MM.1S (cell line): ENCODE data around the gene REX1BD.

Experiments
- DNase-seq: peaks from one replicate; pipeline ENCODE4 v3.0.0-alpha.2; 2015
- H2AFZ ChIP-seq: fragments of 300-600 bp; sonication (generic); 2 replicates; pipeline ENCODE4 v1.6.0; 2016; ENCODE audit warnings: antibody characterized with exemption, low read length
- H3F3A ChIP-seq: fragments of 300-600 bp; sonication (generic); 2 replicates; pipeline ENCODE4 v1.6.1; 2016; ENCODE audit warnings: mild to moderate bottlenecking, antibody characterized with exemption, low read length, moderate library complexity, mixed read lengths; ENCODE audit not compliant: insufficient read depth
- H3K27ac ChIP-seq: fragments of 300-600 bp; sonication (generic); 2 replicates; pipeline ENCODE4 v1.5.1; 2016; ENCODE audit warnings: mild to moderate bottlenecking, low read length
- H3K27me3 ChIP-seq: fragments of 300-600 bp; sonication (generic); replicated peaks from 2 replicates; pipeline ENCODE4 v1.6.0; 2016; ENCODE audit warnings: low read length; ENCODE audit not compliant: insufficient read depth
- H3K36me3 ChIP-seq: fragments of 300-600 bp; sonication (generic); replicated peaks from 2 replicates; pipeline ENCODE4 v1.6.1; 2016; ENCODE audit warnings: mild to moderate bottlenecking, low read length, mixed read lengths; ENCODE audit not compliant: insufficient read depth
- H3K4me1 ChIP-seq: fragments of 300-600 bp; sonication (generic); 2 replicates; pipeline ENCODE4 v1.6.1; 2016; ENCODE audit warnings: low read length, mixed read lengths
- H3K4me2 ChIP-seq: fragments of 300-600 bp; sonication (generic); 2 replicates; pipeline ENCODE4 v1.6.0; 2016; ENCODE audit warnings: low read depth, low read length
- H3K4me3 ChIP-seq: fragments of 300-600 bp; sonication (generic); 2 replicates; pipeline ENCODE4 v1.5.1; 2016; ENCODE audit warnings: low read length, mixed read lengths
- H3K79me2 ChIP-seq: fragments of 300-600 bp; sonication (generic); 2 replicates; pipeline ENCODE4 v1.6.1; 2016; ENCODE audit warnings: mixed run types, low read length, mixed read lengths
- H3K9ac ChIP-seq: fragments of 300-600 bp; sonication (generic); 2 replicates; pipeline ENCODE4 v1.6.1; 2016; ENCODE audit warnings: low read length, mixed read lengths
- H3K9me2 ChIP-seq: fragments of 300-600 bp; sonication (generic); replicated peaks from 2 replicates; pipeline ENCODE4 v1.6.1; 2016; ENCODE audit warnings: mild to moderate bottlenecking, low read length, mixed read lengths; ENCODE audit not compliant: insufficient read depth
- H3K9me3 ChIP-seq: fragments of 300-600 bp; sonication (generic); replicated peaks from 2 replicates; pipeline ENCODE4 v1.6.1; 2016; ENCODE audit warnings: mild to moderate bottlenecking, low read length, mixed read lengths; ENCODE audit not compliant: insufficient read depth
- H4K20me1 ChIP-seq: fragments of 300-600 bp; sonication (generic); 2 replicates; pipeline ENCODE4 v1.6.1; 2016; ENCODE audit warnings: mild to moderate bottlenecking, low read length, moderate library complexity, mixed read lengths; ENCODE audit not compliant: insufficient read depth
- CTCF ChIP-seq: fragments of 300-600 bp; sonication (generic); IDR thresholded peaks from 2 replicates; pipeline ENCODE4 v1.5.1; 2016; ENCODE audit warnings: antibody characterized with exemption, low read length, mixed read lengths
- EZH2 ChIP-seq: fragments of 300-600 bp; sonication (generic); optimal IDR thresholded peaks from 2 replicates; pipeline ENCODE3; 2017; ENCODE audit warnings: low read depth, mild to moderate bottlenecking, antibody characterized with exemption, low read length, mixed read lengths
- EZH2phosphoT487 ChIP-seq: fragments of 300-600 bp; sonication (generic); IDR thresholded peaks from 2 replicates; pipeline ENCODE4 v1.6.1; 2018; ENCODE audit warnings: antibody characterized with exemption, low read length

REX1BD gene

GRCh38 chr19:18562086-18562485 lies 26.5 kb upstream of the REX1BD start:
- Histone ChIP-seq H2AFZ (no peak overlapping the region), H3K9ac (no peak overlapping the region), H3K9me2 (no peaks in the 10 kb centered on the region), H3K4me3 (no peak overlapping the region), H3K27ac (no peak overlapping the region), H3K36me3 (no peaks in the 10 kb centered on the region), H3K27me3 (no peaks in the 10 kb centered on the region), H3K4me1 (0 out of 2 replicates have a peak, but pooled peaks cover 3% of the 10 kb centered on the region), H3K79me2 (peaks cover 31% of the 10 kb centered on the region), H3F3A (peaks cover 15% of the 10 kb centered on the region), H3K9me3 (no peaks in the 10 kb centered on the region), H3K4me2 (no peak overlapping the region), H4K20me1 (no peaks in the 10 kb centered on the region)
- TF ChIP-seq CTCF (no peak), EZH2phosphoT487 (no peak), EZH2 (no peak)
- no peak for DNase-seq

GRCh38 chr19:18566953-18567352 lies 21.6 kb upstream of the REX1BD start:
- Histone ChIP-seq H3K79me2 (peaks cover 3% of the 10 kb centered on the region), H3K27ac (no peak overlapping the region), H3K9ac (no peak overlapping the region), H3K27me3 (no peaks in the 10 kb centered on the region), H3K9me3 (no peaks in the 10 kb centered on the region), H3K4me3 (no peak overlapping the region), H3K9me2 (no peaks in the 10 kb centered on the region), H2AFZ (no peak overlapping the region), H3K4me2 (no peak overlapping the region), H4K20me1 (no peaks in the 10 kb centered on the region), H3F3A (peaks cover 16% of the 10 kb centered on the region), H3K4me1 (no peaks in the 10 kb centered on the region), H3K36me3 (no peaks in the 10 kb centered on the region)
- DNase-seq = no peak
- TF ChIP-seq EZH2 (no peak), EZH2phosphoT487 (no peak), CTCF (no peak)

- no peak for TF ChIP-seq EZH2phosphoT487
- H3K4me3 ChIP-seq = no peak overlapping the region
- no peak overlapping the region for H3K4me2 ChIP-seq
- no peak overlapping the region for H3K9ac ChIP-seq
- H3K9me3 ChIP-seq = no peaks in the 10 kb centered on the region
- no peaks in the 10 kb centered on the region for H3K27me3 ChIP-seq
- H3K36me3 ChIP-seq = no peaks in the 10 kb centered on the region
- H2AFZ ChIP-seq = no peak overlapping the region
- H3K79me2 ChIP-seq = peaks cover 17% of the 10 kb centered on the region
- H3K27ac ChIP-seq = no peak overlapping the region
- 0 out of 2 replicates have a peak, but pooled peaks cover 3% of the 10 kb centered on the region for H4K20me1 ChIP-seq
- peaks cover 9% of the 10 kb centered on the region for H3K4me1 ChIP-seq
- DNase-seq = no peak
- no peaks in the 10 kb centered on the region for H3K9me2 ChIP-seq
- peaks cover 16% of the 10 kb centered on the region for H3F3A ChIP-seq
These were observed 20.2 kb upstream of the REX1BD start for GRCh38 chr19:18568367-18568766.

- TF ChIP-seq EZH2 (no peak), CTCF (no peak), EZH2phosphoT487 (no peak)
- peak; percentile 99 for DNase-seq
These were observed 16.8 kb upstream of the REX1BD start, which contains the start of gene UBA52 for GRCh38 chr19:18571564-18572344. UBA52 (plus strand) TSS chr19:18571857; CDS start chr19:18573301, 1,444 bp downstream.

More at GRCh38 chr19:18571564-18572344, 16.8 kb upstream of the REX1BD start, which contains the start of gene UBA52:
- Histone ChIP-seq H3F3A (peaks cover 24% of the 10 kb centered on the region), H3K27me3 (no peaks in the 10 kb centered on the region), H3K4me2 (peak within 1 kb of the TSS; percentile 94), H3K9ac (peak within 1 kb of the TSS; percentile 95), H2AFZ (peak within 1 kb of the TSS; percentile 38), H3K79me2 (peaks cover 28% of the 10 kb centered on the region), H3K27ac (peak within 1 kb of the TSS; percentile 73; the same call in 1 of the 2 replicates), H3K4me3 (peak within 1 kb of the TSS; percentile 99), H3K9me2 (no peaks in the 10 kb centered on the region), H3K9me3 (no peaks in the 10 kb centered on the region), H3K36me3 (no peaks in the 10 kb centered on the region; the same call in 1 of the 2 replicates), H3K4me1 (peaks cover 9% of the 10 kb centered on the region), H4K20me1 (peaks cover 3% of the 10 kb centered on the region; the same call in 1 of the 2 replicates)
